ENCODE data around the gene FAM20C.

Gene FAM20C

GRCh38 chr7:245574-246295, 53.4 kb downstream of the FAM20C start:
- no peak for DNase-seq (ENCODE audit: low spot score)

DNA sequence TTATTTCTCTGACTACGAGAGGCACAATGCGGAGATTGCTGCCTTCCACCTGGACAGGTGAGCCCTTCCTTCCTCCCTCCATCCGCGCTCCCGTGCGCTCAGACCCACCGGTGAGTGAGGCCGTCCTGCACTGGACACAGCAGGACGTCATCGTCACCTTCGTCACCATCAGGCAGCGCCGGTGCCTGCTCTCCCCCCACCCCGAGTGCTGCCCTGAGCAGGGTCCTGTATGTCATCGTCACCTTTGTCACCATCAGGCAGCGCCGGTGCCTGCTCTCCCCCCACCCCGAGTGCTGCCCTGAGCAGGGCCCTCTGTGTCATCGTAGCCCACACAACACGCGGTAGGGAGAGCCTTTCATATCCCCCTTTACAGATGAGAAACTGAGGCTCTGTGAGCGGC, 54.1 kb downstream of the FAM20C start:
- DNase-seq (ENCODE audit: low spot score): no peak

DNA sequence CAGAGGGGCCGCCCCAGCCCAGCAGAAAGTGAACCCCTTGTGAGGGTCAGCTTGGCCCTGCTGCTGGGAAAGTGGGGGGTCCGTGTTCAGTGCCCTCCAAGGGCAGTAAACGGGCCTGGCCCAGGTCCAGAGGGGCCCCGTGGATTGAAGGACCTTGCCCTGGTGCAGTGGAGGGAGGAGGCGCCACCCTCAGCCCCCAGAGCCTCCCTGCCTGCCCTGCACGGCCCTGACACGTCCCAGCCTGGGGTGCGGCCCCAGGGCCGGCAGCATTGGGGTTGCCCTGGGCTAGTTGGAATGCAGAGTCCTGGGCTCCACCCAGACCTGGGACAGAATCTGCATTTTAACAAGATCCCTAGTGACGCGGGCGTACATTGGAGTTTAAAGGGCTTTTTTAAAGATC, 54.8 kb downstream of the FAM20C start:
- no peak for DNase-seq (ENCODE audit: low spot score)

DNA sequence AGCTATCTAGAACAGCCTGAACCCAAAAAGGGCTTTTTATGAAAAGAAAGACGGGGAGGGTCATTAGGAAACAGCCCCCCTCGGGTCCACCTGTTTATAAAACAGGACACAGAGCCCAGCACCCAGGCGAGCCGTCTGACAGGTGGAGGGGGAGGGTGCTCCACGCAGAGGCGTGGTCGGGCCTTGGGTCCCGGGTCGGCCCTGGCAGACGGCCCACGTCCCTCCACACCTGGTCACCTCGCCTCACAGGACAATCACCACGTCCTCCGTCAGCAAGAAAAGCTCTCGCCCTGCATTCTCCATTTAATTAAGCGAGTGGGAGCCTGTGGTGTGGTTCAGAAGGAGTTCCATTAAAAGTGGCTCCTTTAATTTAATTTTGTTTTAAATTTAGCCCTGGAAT, 55.3 kb downstream of the FAM20C start:
- no peak for DNase-seq (ENCODE audit: low spot score)

DNA sequence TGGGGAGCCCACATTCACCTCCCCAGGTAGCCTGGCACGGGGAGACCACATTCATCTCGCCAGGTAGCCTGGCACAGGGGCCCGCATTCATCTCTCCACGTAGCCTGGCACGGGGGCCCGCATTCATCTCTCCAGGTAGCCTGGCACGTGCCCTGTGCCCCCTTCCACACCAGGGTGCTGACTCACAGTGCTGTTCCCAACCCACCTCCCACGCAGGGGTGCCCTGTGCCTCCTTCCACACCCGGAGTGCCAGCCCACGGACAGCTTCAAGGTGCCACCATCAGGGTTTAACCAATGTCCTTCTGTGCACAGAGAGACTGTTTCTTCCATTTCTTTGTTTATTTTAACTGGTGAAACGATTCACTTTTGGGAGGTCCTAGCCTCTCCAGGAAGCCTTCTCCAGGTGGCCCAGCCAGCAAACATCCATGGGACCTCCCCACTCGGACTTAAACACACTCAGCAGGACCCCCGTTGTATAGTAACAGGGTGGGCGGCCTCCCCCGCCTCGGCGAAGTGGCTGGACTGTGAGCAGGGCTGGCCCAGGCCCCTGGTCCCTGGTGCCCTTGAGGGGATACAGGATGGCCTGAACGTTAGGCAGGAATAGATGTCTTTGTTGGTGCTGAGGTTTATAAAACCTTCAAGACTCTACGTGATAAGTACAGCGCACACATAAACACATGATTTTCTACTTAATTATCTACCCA, 56.5 kb downstream of the FAM20C start:
- DNase-seq (ENCODE audit: low spot score): no peak

DNA sequence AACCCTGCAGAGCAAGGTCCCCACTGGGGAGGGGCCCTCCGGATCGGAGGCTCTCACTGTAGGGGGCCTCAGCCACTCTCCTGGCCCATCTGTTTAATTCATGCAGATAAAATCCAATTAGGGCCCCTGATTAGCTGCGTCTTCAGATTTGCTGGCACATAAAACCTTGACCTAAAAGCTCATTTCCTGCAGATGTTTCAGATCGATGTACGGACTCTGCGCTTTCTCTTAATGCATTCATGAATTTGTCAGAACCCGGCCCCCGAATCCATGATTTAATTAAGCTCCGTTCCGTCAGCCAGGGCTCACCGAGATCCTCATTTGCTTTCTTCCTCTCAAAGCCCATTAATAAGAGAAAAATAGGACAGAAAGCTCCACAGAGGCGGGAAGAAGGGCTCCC, 57.6 kb downstream of the FAM20C start:
- no peak for DNase-seq (ENCODE audit: low spot score)

DNA sequence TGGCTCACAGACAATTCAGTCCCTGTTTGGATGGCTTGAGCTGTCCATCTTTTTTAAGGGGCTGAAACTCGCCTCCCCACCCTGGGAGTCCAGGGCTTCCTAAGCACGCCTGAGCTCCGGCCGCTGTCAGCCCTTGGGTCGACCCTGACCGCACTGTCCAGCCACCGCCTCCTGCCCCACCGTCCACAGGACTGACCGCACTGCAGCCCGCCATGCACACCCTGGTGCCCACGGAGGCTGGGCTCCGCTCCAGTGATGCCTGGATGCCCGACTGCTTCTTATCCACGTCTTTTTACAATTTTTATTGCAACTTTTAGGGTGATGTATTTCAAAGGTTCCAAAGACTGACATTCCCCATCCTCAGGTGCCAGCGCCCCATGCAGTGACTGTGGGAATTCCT, 58.2 kb downstream of the FAM20C start:
- no peak for DNase-seq (ENCODE audit: low spot score)

DNA sequence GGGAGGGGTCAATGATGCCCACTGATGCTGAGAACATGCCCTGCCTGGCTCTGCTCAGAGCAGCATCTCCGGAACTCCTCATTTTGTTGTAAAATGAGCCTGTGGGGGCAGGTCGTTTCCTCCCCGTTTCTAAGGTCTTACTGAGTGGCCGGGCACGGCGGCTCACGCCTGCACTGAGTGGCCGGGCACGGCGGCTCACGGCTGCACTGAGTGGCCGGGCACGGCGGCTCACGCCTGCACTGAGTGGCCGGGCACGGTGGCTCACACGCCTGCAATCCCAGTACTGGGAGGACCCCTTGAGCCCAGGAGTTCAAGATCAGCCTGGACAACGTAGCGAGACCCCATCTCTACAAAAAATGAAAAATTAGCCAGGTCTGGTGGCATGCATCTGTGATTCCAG, 58.6 kb downstream of the FAM20C start:
- no peak for DNase-seq (ENCODE audit: low spot score)

DNA sequence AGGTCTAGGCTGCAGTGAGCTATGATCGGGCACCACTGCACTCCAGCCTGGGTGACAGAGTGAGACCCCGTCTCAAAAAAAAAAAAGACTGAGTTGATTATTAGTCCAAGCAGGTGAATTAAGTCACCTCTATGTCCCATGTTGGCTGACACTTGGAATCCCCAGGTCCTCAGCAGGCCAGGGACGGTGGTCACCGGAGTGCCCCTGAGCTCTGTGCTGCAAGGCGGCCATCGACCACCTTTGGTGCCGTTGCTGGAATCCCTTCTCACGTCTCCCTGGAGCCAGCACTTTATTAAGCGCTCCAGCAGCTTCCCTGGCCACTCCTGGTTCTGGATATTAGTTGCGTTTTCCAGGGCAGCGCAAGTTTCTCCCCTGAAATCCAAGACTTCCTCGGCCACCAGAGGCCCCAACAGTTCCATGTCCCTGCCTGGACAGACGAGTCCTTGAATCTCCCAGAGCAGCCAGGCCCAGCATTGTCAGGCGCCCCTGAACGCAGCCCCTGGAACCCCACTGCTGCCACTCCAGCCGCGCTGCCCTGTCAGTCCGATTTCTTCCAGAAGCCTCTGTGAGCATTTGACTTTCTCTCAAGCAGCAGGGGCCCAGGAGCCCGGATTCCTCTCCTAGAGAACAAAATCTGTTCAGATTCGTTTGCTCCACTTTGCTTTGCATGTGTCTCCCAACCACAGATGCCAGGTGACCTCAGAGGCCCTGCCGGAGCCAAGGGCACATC, 59.2 kb downstream of the FAM20C start:
- no peak for DNase-seq (ENCODE audit: low spot score)

GRCh38 chr7:252216-252965, 60.0 kb downstream of the FAM20C start:
- no peak for DNase-seq (ENCODE audit: low spot score)

DNA sequence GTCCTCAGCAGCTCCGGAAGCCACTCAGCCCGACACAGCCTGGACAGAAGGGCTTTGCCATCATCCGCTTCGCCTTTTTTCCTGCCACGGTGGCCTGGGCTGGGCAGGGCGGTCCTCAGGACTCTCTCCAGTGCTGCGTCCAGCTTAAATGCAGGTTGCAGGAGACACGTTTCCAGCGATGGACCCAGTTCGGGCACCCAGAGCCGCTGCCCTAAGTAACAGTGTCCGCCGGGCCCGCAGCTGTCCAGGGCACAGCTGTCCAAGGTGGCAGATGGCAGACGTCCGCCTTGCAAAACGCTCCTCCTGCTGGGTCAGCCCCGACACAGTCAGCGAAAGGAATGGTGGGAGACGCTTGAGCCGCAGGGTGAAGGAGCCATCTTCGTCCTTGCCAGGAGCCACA, 60.6 kb downstream of the FAM20C start:
- DNase-seq (ENCODE audit: low spot score): no peak

GRCh38 chr7:253581-254336, 61.4 kb downstream of the FAM20C start:
- DNase-seq (ENCODE audit: low spot score): no peak

GRCh38 chr7:254337-255037, 62.1 kb downstream of the FAM20C start:
- no peak for DNase-seq (ENCODE audit: low spot score)

DNA sequence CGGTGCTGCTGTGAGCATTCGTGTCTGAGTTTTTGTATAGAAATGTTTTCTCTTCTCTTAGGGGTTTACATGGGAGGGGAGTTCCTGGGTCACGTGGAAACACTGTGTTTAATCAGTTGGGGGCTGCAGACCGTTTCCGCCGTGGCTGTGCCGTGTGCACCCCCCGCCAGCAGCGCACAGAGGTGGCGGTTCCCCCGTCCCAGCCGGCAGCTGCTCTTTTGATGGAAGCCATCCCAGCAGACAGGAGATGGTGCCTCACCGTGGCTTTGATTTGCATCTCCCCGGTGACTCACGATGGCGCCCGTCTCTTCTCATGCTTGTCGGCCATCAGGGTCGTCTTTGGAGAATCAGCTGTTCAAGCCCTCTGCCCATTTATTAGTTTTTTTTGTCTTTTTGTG, 62.7 kb downstream of the FAM20C start:
- DNase-seq (ENCODE audit: low spot score): no peak

DNA sequence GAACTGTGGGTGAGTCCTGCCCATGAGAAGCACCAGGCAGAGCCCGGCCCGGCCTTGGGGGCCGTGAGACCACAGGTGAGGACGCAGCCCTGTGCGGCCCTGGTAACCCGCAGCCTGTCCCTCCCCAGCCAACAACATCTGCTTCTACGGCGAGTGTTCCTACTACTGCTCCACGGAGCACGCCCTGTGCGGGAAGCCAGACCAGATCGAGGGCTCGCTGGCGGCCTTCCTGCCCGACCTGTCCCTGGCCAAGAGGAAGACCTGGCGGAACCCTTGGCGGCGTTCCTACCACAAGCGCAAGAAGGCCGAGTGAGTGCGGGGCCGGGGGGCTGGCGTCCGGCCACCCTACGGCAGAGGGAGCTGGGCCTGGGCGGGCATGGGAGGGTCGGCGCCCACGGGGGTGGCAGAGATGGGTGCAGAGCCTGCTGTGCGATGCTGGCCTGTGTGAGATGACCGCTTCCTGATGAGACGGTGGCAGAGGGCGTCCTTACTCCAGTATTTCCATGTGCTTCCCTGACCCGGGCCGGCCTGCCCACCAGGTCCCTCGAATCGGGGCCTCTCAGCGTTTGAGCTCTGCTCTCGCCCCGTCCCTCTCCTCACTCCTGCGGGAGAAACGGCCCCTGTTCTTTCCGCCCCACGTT, 63.5 kb downstream of the FAM20C start:
- no peak for DNase-seq (ENCODE audit: low spot score)

DNA sequence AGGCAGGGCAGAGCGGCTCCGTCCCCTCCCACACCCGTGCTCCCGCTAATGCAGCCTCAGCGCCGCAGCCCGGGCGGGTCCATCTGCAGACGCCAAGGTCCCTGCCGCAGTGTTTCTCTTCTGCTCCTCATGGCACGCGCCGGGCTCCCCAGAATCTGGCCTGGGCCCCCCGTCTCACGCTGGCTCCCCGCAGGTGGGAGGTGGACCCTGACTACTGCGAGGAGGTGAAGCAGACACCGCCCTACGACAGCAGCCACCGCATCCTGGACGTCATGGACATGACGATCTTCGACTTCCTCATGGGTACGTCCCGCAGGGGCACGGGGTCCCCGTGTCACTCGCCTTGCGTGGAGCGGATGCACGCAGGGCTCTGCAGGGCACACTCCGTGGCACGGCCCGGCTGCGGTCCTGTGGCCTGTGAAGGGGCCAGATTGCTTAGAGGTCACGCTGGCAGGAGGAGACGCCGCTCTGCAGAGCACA, 64.1 kb downstream of the FAM20C start:
- DNase-seq (ENCODE audit: low spot score): no peak

DNA sequence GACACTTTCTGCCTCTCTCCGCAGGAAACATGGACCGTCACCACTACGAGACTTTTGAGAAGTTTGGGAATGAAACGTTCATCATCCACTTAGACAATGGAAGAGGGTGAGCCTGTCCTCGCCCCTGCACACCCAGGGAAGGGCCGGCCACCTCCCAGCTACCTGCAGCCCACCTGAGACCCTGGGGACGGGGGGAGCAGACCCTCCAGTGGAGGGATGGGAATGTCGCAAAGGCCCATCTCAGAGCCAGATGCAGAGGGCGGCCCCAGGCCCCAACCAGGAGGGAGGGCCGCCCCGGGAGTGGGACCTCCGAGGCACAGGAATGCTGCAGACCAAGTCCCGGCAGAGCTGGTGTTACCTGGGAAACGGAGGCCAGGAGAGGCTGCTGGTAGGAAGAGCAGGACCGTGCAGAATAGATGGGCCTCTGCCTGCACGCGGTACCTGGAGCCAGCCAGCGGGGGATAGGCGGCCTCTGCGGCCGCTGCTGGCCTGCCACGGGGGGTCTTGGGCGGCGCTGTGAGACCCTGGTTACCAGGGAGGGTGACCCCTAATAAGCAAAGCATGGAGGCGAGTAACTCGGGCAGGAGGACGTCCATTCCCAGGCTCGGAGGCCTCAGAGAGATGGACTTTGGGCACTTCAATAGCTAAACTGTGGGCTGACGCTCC, 64.7 kb downstream of the FAM20C start:
- DNase-seq (ENCODE audit: low spot score): no peak

- no peak for DNase-seq (ENCODE audit: low spot score)
Observed at GRCh38 chr7:257647-257992, 65.2 kb downstream of the FAM20C start.

- DNase-seq (ENCODE audit: low spot score): no peak
Observed at GRCh38 chr7:258476-259190, 66.3 kb downstream of the FAM20C start.

GRCh38 chr7:259191-259505, 66.8 kb downstream of the FAM20C start:
- no peak for DNase-seq (ENCODE audit: low spot score)
